K562 (cell line): ENCODE results near the gene NTPCR. TPM values are rescaled to one million over a fixed set of nuclear protein-coding genes. Genes with fewer than 3 reads are reported as not detected.
A peak's percentile ranks its signal among the peaks of the same experiment; 100 is the strongest.
"Not testable (repeated sequence)": the region's sequence is repeated elsewhere in the genome, so short reads cannot be mapped to it uniquely, and the experiment has no call there.

Experiments
- ATAC-seq: fragments of 200-7000 bp; cut with Tn5 transposase; 3 replicates; pipeline ENCODE4 v1.9.1; 2020; ENCODE audit warnings: moderate library complexity
- BruUV-seq: library from RNA; stranded (reverse); fragments of 400-500 nt; replicated peaks from 2 replicates; lab custom pipeline; 2021; lab: Mats Ljungman, UMichigan
- CTCF ChIA-PET: fragments of 300-600 bp; formaldehyde crosslinking; extraction: SDS; loops from one replicate; lab custom pipeline; 2021; ENCODE audit warnings: low intra/inter-chr PET ratio; lab: Yijun Ruan, JAX
- POLR2A ChIA-PET: fragments of 300-600, 350-650 bp; sonication (Branson Sonifier 250); formaldehyde crosslinking; extraction: SDS; loops from one replicate; lab custom pipeline; 2021; ENCODE audit warnings: antibody characterized with exemption, inconsistent platforms; lab: Yijun Ruan, JAX
- DNase-seq, 4 experiments: peaks; one replicate each; pipeline versions ENCODE4 v3.0.0 to v3.0.0-alpha.2; 2011 to 2018; ENCODE audit warnings: low spot score in 3 of 4, mixed read lengths in 3 of 4; ENCODE audit errors: extremely low read depth in 1 of 4
- FAIRE-seq: peaks from 2 replicates; lab custom pipeline; 2011; peaks lifted over from hg19 to GRCh38; lab: Jason Lieb, UNC
- H2AFZ ChIP-seq: 2 replicates; pipeline ENCODE4 v1.6.0; 2011; ENCODE audit warnings: low read depth, low read length, control low read depth, inconsistent platforms
- H3K27ac ChIP-seq: fragments of 200-600 bp; 3 replicates; pipeline ENCODE4 v1.8.0; 2011; ENCODE audit warnings: low read depth, mild to moderate bottlenecking, control low read depth, inconsistent platforms, low read length, moderate library complexity, mixed read lengths; ENCODE audit errors: extremely low read depth
- H3K27me3 ChIP-seq, 2 experiments: fragments of 300-600 bp in 1 of 2; 2 replicates in 1 of 2; 3 replicates in 1 of 2; pipeline versions ENCODE4 v1.6.0 to v1.8.0; 2011; ENCODE audit warnings: inconsistent platforms in 2 of 2, low read length in 2 of 2, mild to moderate bottlenecking in 1 of 2, mixed read lengths in 1 of 2, moderate library complexity in 1 of 2; ENCODE audit not compliant: control insufficient read depth in 2 of 2, insufficient read depth in 2 of 2
- H3K36me3 ChIP-seq: fragments of 300-600 bp; 3 replicates; pipeline ENCODE4 v1.8.0; 2011; ENCODE audit warnings: mild to moderate bottlenecking, low read length, inconsistent platforms; ENCODE audit not compliant: control insufficient read depth, insufficient read depth
- H3K4me1 ChIP-seq, 2 experiments: fragments of 200-600 bp in 1 of 2; replicated peaks in 1 of 2; 2 replicates in 1 of 2; 3 replicates in 1 of 2; pipeline versions ENCODE4 v1.5.1 to v1.8.0; 2011; ENCODE audit warnings: inconsistent platforms in 2 of 2, low read length in 2 of 2, mild to moderate bottlenecking in 1 of 2, mixed read lengths in 1 of 2, moderate library complexity in 1 of 2; ENCODE audit not compliant: control insufficient read depth in 2 of 2, insufficient read depth in 2 of 2
- H3K4me2 ChIP-seq: 2 replicates; pipeline ENCODE4 v1.6.1; 2011; ENCODE audit warnings: low read length, control low read depth, inconsistent platforms, mixed read lengths; ENCODE audit not compliant: insufficient read depth
- H3K4me3 ChIP-seq: fragments of 200-600 bp; sonication (generic), shearing (Covaris generic); 2 replicates; pipeline ENCODE4 v1.5.1; 2016; ENCODE audit warnings: control low read depth, inconsistent platforms
- H3K79me2 ChIP-seq: fragments of 200-600 bp; 3 replicates; pipeline ENCODE4 v1.8.0; 2011; ENCODE audit warnings: low read length, inconsistent platforms; ENCODE audit not compliant: control insufficient read depth, insufficient read depth
- H3K9ac ChIP-seq, 2 experiments: 2 replicates each; pipeline versions ENCODE4 v1.6.0 to v1.6.1; 2011; ENCODE audit warnings: low read depth in 2 of 2, low read length in 2 of 2, control low read depth in 1 of 2, inconsistent platforms in 1 of 2, mild to moderate bottlenecking in 1 of 2, mixed read lengths in 1 of 2; ENCODE audit not compliant: insufficient read depth in 1 of 2
- H3K9me1 ChIP-seq: one replicate; pipeline ENCODE4 v1.6.0; 2011; ENCODE audit warnings: inconsistent platforms, mild to moderate bottlenecking, low read length, moderate library complexity; ENCODE audit not compliant: control insufficient read depth, insufficient read depth
- H3K9me3 ChIP-seq: replicated peaks from 2 replicates; pipeline ENCODE4 v1.5.1; 2011; ENCODE audit warnings: low read depth, low read length, inconsistent platforms; ENCODE audit not compliant: control insufficient read depth, insufficient read depth
- H4K20me1 ChIP-seq: replicated peaks from 2 replicates; pipeline ENCODE4 v1.6.1; 2011; ENCODE audit warnings: low read length, inconsistent platforms, mixed read lengths; ENCODE audit not compliant: control insufficient read depth, insufficient read depth
- DEAF1 ChIP-seq: fragments of 450-650 bp; formaldehyde crosslinking; IDR thresholded peaks from 2 replicates; pipeline ENCODE4 v1.4.0; 2020; ENCODE audit warnings: mild to moderate bottlenecking, moderate library complexity
- FOS ChIP-seq: IDR thresholded peaks from 3 replicates; pipeline ENCODE4 v1.6.1; 2011; ENCODE audit not compliant: insufficient read length; ENCODE audit errors: extremely low read depth
- GABPB2 ChIP-seq: fragments of 250-450 bp; sonication (Bioruptor Pico); conservative IDR thresholded peaks from 2 replicates; pipeline ENCODE4 v1.5.1; 2021; ENCODE audit warnings: mild to moderate bottlenecking
- HEY1 ChIP-seq: fragments of 250-450 bp; sonication (Bioruptor Pico); IDR thresholded peaks from 2 replicates; pipeline ENCODE4 v1.5.0; 2020; ENCODE audit warnings: mild to moderate bottlenecking, moderate library complexity, borderline replicate concordance
- L3MBTL2 ChIP-seq: fragments of 450-650 bp; IDR thresholded peaks from 2 replicates; pipeline ENCODE4 v1.6.1; 2016; ENCODE audit warnings: mild to moderate bottlenecking, moderate library complexity
- MECOM ChIP-seq: fragments of 250-450 bp; sonication (Bioruptor Pico); IDR thresholded peaks from 2 replicates; pipeline ENCODE4 v1.8.0; 2022; ENCODE audit warnings: inconsistent platforms
- MEF2A ChIP-seq: IDR thresholded peaks from 2 replicates; pipeline ENCODE4 v1.6.1; 2011; ENCODE audit warnings: low read depth, mild to moderate bottlenecking, low read length, moderate library complexity; ENCODE audit not compliant: control insufficient read depth
- POLR2AphosphoS5 ChIP-seq: IDR thresholded peaks from 2 replicates; pipeline ENCODE4 v1.6.1; 2011; ENCODE audit warnings: mild to moderate bottlenecking, low read depth, low read length, moderate library complexity; ENCODE audit not compliant: control insufficient read depth, insufficient read depth
- RUNX1 ChIP-seq: sonication (generic); IDR thresholded peaks from 2 replicates; pipeline ENCODE4 v1.6.1; 2016; ENCODE audit warnings: antibody characterized with exemption, low read depth
- TCF3 ChIP-seq: sonication (generic); formaldehyde crosslinking; IDR thresholded peaks from 2 replicates; pipeline ENCODE4 v1.4.0; 2020; ENCODE audit warnings: mild to moderate bottlenecking, missing genetic modification reagents
- TFE3 ChIP-seq: fragments of 450-650 bp; formaldehyde crosslinking; IDR thresholded peaks from 2 replicates; pipeline ENCODE4 v1.4.0; 2020; ENCODE audit warnings: mild to moderate bottlenecking, mixed read lengths
- ZNF431 ChIP-seq: sonication (generic); formaldehyde crosslinking; IDR thresholded peaks from 2 replicates; pipeline ENCODE4 v1.8.0; 2022; ENCODE audit warnings: mild to moderate bottlenecking, missing genetic modification reagents
- ZNF445 ChIP-seq: fragments of 250-450 bp; sonication (Bioruptor Pico); IDR thresholded peaks from 2 replicates; pipeline ENCODE4 v1.4.0; 2020; ENCODE audit warnings: low read depth, mild to moderate bottlenecking, moderate library complexity
- WGBS: fragments of 100-300 bp; shearing (Covaris generic); methylation state at CpG from one replicate; pipeline ENCODE4 v1.1.6; 2016; ENCODE audit warnings: low coverage, mixed read lengths; ENCODE audit not compliant: insufficient coverage; ENCODE audit errors: missing lambda C conversion rate; 5-methylcytosine and 5-hydroxymethylcytosine counted together
- in situ Hi-C: fragments of 300-500 bp; cut with MboI; formaldehyde crosslinking; loops from 4 replicates; pipeline ENCODE4 v1.15.0; 2018; ENCODE audit warnings: inconsistent platforms, mixed read lengths
- intact Hi-C: fragments of 100-400 bp; cut with micrococcal nuclease; formaldehyde crosslinking; loops from 2 replicates; pipeline ENCODE4 v1.14.2; 2022
- polyA plus RNA-seq, 8 experiments: library from polyadenylated mRNA; depleted of rRNA in 4 of 8; stranded (reverse) in 5 of 8; unstranded in 3 of 8; fragments of >200 nt; fragmentation: Nextera tagmentation in 2 of 8; fragmentation: Illumina TruSeq in 1 of 8; extraction: Ambion mirVana in 2 of 8; extraction: Trizol in 1 of 8; gene quantifications; 2 replicates each; pipeline versions ENCODE4 v1.2.1 to v1.2.3, GENCODE V29; 2011 to 2014; ENCODE audit warnings: inconsistent platforms in 1 of 8, missing spikeins in 1 of 8
- total RNA-seq, 7 experiments: library from RNA; depleted of rRNA in 6 of 7; stranded (reverse); fragments of >200 nt in 6 of 7; fragmentation: Illumina TruSeq in 2 of 7; extraction: Trizol in 2 of 7; gene quantifications; 2 replicates each; pipeline versions ENCODE4 v1.2.1 to v1.2.3, GENCODE V29; 2011 to 2021; ENCODE audit warnings: low replicate concordance in 1 of 7

The NTPCR gene
- total and polyA plus RNA-seq, 9 of the 15 experiments (the other 6 are each of a cell fraction or from before 2014, with no cell fraction given): 19.3 to 105 (median 48.8) TPM

GRCh38 chr1:232927166-232927565 is 23.2 kb upstream of the NTPCR start:
- H3K9me3 ChIP-seq, ATAC-seq, intact Hi-C loops, H3K36me3 ChIP-seq, H3K27ac ChIP-seq, H3K27me3 ChIP-seq, H3K4me2 ChIP-seq, CTCF ChIA-PET, H3K79me2 ChIP-seq, DNase-seq, in situ Hi-C loops, BruUV-seq, H3K4me1 ChIP-seq, H4K20me1 ChIP-seq, H3K9me1 ChIP-seq, POLR2A ChIA-PET, H3K9ac ChIP-seq, H2AFZ ChIP-seq, H3K4me3 ChIP-seq: not testable (repeated sequence)
- peak; percentile 60 for FAIRE-seq
- peak; percentile 97 for TF ChIP-seq ZNF431 (CRISPR knock-in tag)
- WGBS: 1% methylated on average over 6 of the region's 6 CpGs

- Histone ChIP-seq H3K36me3 (no peaks in the 10 kb centered on the region), H3K9ac (no peak overlapping the region), H3K4me2 (no peak overlapping the region), H3K4me1 (no peaks in the 10 kb centered on the region), H4K20me1 (no peaks in the 10 kb centered on the region), H3K9me3 (peaks cover 2% of the 10 kb centered on the region; the same call in 1 of the 2 replicates), H3K9me1 (no peaks in the 10 kb centered on the region), H2AFZ (no peak overlapping the region), H3K79me2 (no peaks in the 10 kb centered on the region), H3K27ac (no peak overlapping the region), H3K4me3 (no peak overlapping the region), H3K27me3 (peaks cover 0 to 10% of the 10 kb centered on the region in 2 experiments; a peak in 2 of 5 replicates)
- POLR2A ChIA-PET: no interaction called here
- ATAC-seq (no peak), FAIRE-seq (no peak), DNase-seq (no peak)
- CTCF ChIA-PET: no interaction called here
- intact Hi-C loops (no loop called here), in situ Hi-C loops (no loop called here)
- no TSS peak for BruUV-seq
- WGBS: 0% methylated on average over 4 of the region's 4 CpGs
- no peak for TF ChIP-seq MECOM (CRISPR knock-in tag)
- TF ChIP-seq HEY1 (CRISPR knock-in tag): no peak
- no peak for TF ChIP-seq TCF3 (CRISPR knock-in tag)
- no peak for TF ChIP-seq L3MBTL2
- TF ChIP-seq GABPB2 (CRISPR knock-in tag): no peak
- no peak for TF ChIP-seq ZNF445 (CRISPR knock-in tag)
- no peak for TF ChIP-seq RUNX1
- TF ChIP-seq DEAF1: no peak
- TF ChIP-seq FOS: no peak
- no peak for TF ChIP-seq POLR2AphosphoS5
- TF ChIP-seq MEF2A: no peak
- TF ChIP-seq TFE3 (CRISPR knock-in tag): no peak
These were observed 22.4 kb upstream of the NTPCR start for GRCh38 chr1:232927830-232928505.
